Stimulated activated CD4-positive, alpha-beta T cell treated with anti-CD3 and anti-CD28 coated beads, Interleukin-4, amount 100 ng/mL, for 48 hours (primary cell): ENCODE results near the gene TNIK.

Source experiments
- DNase-seq, 2 donors: peaks; one replicate each; pipeline ENCODE4 v3.0.0-alpha.2; 2020; ENCODE audit warnings: low read depth in 2 of 2

Gene TNIK

DNA sequence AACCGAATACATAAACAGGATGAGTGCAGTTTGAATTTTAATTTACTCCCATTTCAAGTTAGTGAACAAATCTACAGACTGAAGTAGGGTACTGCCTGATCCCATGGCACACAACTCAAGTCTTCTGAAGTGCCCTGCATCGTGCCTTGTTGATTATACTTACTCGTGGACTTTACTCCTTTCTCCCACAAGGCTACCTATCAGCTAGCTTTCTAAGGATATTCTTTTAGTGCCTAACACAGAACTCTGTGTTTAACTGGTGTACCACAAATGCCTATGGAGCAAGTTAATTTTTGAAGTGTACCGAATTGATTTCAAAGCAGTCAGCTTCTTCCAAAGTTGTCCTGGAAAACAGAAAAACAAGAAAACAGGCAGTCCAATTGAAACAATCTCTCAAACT is 119.8 kb downstream of the TNIK start:
- no peak for DNase-seq

- DNase-seq: no peak
These were observed 120.6 kb downstream of the TNIK start for GRCh38 chr3:171339598-171339997.

DNA sequence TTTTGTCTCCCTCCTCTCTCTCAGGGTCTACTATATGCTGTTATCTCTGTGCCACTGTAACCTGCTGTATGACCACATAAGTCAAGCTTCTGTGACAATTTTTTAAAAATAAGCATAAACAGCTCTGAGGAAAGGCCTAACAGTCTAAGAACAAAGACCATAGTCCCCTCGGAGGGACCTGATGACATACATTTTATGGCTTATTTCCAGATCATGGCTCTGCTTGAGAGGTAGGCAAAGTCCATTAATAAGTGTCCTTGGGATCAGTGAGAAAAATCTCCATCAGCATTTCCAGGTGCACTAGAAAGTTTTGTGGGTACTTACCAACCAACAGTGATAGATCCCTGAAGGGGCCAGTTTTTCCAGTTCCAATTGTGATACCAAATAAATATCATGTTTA is 123.8 kb downstream of the TNIK start:
- no peak for DNase-seq

GRCh38 chr3:171335559-171335958 is 124.6 kb downstream of the TNIK start:
- DNase-seq: no peak

DNA sequence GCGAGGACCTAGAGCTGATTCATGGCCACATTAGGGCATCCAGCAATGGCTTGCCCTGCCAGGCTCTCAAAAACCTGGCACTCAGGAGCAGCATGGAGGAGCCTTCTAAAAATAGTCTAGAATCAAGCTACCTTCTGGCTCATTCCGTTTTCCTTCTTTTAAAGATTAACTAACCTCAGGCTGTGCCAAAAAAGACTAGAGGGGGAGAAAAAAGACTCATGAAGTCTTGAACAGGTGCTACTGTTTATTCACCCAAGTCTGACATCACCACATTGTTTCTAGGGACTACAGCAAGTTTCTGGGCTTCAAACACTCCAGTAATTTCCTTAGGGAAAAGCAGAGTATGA is 125.8 kb downstream of the TNIK start:
- DNase-seq: no peak

GRCh38 chr3:171333784-171334464 is 126.3 kb downstream of the TNIK start:
- DNase-seq: no peak

DNA sequence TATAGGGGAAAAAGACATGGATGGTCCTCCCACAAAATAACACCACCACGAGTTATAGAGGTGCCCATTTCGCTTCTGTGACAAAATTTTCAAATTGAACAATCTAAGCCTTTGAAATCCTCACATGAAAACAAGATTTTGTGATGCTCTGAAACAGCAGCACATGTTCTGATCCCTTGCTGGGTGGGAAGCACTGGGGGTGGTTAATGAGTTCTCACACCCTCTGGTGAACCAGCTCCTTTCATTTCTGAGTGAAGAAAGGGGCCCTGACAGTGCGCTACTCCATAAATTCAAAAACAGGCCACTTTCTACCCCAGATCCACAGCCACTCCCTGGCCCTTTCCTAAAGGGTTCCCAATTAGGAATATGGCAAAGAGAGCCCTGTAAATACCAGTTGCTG is 129.3 kb downstream of the TNIK start:
- DNase-seq: no peak

GRCh38 chr3:171329746-171330145 is 130.5 kb downstream of the TNIK start:
- DNase-seq: no peak

- DNase-seq: peak in 1 of 2 donors; percentile 10
These were observed 131.7 kb downstream of the TNIK start for GRCh38 chr3:171328419-171329082.

GRCh38 chr3:171327441-171328174 is 132.6 kb downstream of the TNIK start:
- no peak for DNase-seq

- no peak for DNase-seq
These were observed 133.3 kb downstream of the TNIK start for GRCh38 chr3:171326717-171327440.

DNA sequence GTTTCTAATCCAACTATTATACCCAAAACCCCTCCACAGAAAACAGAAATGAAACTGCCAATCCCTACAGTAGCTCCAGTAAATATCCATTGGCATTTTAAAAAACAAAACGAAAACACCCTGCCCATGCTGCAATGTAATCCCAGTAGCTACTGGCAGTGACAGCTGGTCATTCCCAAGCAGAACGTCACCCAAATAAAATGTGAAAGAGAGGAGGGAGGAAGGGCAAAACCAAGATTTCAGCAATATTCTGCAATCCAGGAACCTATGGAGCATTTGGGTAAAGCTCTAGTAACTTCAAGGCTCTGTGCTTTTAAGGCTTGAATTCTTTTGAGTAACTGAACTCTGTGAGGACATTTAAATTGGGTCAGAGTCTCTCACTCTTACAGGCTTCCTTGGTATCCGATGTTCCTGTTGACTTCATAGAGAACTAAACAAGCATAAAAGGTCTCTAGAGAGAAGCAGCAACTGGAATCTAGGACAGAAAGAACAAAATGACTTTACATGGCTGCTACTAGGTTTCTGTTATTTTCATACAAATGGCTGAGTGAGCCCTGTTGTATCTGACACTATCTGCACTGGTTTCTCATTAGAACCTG is 136.2 kb downstream of the TNIK start:
- no peak for DNase-seq

DNA sequence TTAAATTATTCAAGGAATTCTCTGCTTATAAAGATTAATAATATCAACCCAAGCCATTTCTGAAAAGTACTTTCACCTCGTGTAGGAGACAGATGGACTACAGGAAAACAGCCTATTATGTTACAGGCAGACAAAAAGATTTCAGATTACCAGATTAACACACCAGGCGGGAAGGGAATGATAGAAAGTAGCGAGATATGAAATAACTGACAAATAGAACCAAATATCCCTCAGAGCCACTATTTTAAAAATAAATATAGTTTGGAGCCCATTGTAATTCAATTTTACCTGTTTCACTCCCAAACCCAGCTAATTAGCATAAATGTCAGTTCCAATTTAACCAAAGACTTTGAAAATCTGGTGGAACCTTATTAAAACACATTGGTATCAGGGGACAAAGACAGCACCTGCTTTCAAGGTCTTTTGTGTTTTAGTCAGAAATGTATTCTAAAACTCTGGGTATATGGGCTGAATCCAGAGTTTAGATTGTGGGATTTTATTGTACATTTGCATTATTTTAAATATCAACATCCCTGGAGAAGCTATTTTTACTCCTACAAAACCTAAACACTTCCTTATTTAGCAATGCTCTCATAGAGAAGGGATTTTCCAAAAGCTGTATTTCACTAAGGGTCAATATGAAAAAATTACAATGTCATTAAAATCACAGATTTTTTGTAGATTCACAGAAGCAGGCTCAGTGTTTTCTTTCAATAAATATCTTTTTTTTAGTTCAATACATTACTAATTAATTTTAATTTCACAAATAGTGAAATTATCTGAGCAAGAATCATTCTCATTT is 138.4 kb downstream of the TNIK start:
- DNase-seq: no peak

GRCh38 chr3:171320750-171321558 is 139.3 kb downstream of the TNIK start:
- DNase-seq: no peak

- DNase-seq: no peak
These were observed 143.0 kb downstream of the TNIK start for GRCh38 chr3:171317171-171317570.

DNA sequence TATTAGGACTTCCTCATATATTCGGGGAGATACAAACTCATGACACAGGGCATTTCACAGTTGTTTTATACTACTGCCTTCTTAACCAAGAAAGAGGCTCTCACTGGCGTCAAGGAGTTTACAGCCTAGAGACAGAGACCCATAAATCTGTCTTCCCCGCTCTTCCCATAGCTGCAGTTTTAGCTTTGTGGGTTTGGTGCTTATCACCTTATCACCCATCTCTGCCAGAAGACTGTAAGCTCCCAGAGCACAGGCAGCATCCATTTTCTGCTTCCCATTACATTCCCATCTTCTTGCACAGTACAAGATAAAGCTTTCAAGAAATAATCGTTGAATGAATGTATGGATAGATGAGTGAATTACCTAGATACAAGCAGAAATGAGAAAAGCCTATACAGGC is 144.3 kb downstream of the TNIK start:
- DNase-seq: no peak

DNA sequence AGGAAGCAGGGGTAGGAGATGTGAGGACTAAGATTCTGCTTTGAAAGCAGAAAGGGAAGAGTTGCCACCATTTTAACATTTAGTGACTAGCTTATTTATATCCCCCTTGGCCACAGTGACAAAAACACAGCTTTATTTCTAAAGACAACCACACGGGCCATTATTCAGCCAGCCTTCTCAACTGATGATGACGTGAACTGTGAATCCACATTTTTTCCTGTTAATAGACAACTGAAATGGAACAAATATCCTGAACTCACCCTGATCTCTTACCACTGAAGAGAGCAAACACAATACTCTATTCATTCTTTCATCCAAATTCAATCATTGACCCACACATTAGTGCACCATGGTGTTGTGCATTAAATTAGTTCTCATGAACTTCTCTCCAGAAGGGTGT is 145.1 kb downstream of the TNIK start:
- no peak for DNase-seq

DNA sequence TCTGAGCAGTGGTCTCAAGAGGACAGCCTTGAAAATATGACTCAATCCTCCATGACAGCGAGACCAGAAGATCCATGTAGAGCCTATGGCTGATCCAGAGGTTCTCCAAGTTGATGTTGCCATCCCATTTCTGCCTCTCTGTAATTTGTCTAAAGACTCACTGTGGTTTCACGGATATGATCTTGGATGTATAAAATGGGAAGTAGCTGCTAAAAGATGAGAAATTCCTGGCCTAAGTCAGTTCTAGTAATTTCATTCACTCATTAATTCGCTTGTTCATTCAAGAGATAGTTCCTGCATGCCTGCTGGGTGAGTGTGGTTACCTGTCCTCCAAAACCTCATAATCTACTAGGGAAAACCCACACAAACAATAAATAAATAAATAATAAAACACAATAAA is 145.9 kb downstream of the TNIK start:
- DNase-seq: no peak

DNA sequence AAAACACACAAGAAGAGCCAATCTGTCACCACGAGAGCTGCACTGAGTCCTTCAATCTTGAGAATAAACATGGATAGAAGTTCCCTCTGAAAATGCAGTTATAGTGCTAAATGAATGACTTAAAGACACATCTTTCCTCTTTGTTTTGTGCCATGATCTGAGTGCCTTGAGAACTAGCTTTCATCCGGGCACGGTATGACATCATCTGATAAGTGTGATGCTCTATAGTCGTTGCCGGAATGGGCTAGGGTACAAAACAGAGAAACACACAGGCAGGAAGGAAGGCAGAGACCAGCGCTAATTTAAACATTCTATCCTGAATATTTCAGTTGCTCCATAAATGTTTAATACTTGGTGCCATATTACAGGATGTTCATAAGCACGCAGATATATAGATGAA is 146.5 kb downstream of the TNIK start:
- no peak for DNase-seq

DNA sequence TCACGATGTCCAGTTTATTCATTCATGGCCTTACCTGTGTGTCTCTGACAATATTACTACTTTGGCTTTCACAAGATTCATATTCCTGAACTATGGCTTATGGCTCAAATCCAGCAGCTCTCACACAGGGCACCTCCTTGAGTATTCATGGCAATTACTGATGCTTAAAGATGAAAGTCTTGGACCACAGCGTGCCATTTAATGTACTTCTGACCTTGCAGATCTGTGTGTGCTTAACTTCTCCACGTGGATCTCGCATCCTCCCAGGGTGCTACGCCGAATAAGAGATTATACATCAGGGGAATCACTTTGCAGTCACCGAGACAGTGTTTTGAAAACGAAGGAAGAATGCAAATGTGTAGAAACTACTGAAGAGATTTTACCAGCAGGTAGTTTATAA is 147.5 kb downstream of the TNIK start:
- DNase-seq: no peak
